GM19397 (cell line): ENCODE results near the gene SEC14L5.
"Not testable (repeated sequence)": the region's sequence is repeated elsewhere in the genome, so short reads cannot be mapped to it uniquely, and the experiment has no call there.

Experiments
- ATAC-seq: cut with Tn5 transposase; IDR thresholded peaks from one replicate; pipeline ENCODE4 v1.9.1; 2021; ENCODE audit warnings: mild to moderate bottlenecking, moderate library complexity; ENCODE audit not compliant: unreplicated experiment

The SEC14L5 gene

DNA sequence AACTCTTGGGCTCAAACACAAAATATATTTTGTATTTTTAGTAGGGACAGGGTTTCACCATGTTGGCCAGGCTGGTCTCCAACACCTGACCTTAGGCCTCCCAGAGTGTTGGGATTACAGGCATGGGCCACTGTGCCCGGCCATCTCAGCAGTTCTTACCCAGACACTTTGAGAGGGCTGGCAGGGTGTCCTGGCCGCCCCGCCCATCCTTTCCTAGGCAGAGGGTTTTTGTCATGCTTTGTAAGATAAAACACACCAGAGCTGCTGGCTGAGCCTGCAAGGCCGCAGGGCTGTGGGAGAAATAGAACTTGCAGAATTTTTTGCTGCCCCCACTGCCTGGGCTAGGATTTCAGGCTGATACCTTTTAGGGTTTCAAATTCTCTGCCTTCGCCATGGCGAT is 29.9 kb upstream of the SEC14L5 start:
- no peak for ATAC-seq

GRCh38 chr16:4929619-4930018 is 28.5 kb upstream of the SEC14L5 start:
- ATAC-seq: not testable (repeated sequence)

DNA sequence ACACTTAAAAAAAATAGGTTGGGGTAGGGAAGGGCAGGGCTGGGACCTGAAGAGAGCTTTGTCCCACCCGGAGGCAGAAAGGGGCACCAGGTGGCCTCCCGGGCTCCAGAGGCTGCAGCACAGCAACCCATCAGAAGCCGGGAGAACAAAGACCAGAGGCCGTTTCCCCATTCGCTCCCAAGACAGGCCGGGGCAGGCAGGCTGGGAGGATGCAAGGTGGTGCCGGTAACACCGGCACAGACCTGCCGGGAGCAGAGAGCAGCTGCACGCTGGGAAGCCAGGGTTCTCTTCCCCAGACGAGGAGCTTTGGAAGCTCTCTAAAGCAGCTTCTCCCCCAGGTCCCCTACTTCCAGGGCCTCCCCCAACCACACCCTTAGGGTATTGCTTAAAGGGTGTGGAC is 26.7 kb upstream of the SEC14L5 start:
- no peak for ATAC-seq

GRCh38 chr16:4933433-4933832 is 24.7 kb upstream of the SEC14L5 start:
- ATAC-seq: no peak

DNA sequence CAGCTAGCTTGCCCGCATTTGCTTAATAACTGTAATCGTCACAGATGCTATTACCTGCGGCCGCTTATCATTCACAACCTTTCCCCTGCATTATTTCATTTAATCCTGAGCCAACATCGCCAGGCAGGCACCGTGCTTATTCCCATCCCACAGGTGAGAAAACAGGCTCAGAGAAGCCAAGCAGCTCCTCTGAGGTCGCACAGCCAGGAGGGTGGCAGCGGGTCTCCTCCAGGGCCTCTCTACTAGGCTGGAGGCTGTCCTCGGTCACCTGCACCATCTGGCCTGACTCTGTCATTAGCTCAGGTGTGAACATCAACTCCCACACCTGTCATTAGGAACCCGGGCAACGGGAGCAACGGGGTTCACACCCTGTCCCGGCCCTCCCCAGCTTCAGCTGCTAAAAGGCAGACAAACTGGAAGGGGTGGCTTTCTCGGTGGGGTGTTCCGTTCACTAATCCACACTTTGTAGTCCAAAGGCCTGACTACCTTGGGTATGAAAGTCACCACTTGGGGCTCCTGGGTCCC is 24.2 kb upstream of the SEC14L5 start:
- no peak for ATAC-seq

- ATAC-seq: no peak
These were observed 23.5 kb upstream of the SEC14L5 start for GRCh38 chr16:4934591-4934990.

DNA sequence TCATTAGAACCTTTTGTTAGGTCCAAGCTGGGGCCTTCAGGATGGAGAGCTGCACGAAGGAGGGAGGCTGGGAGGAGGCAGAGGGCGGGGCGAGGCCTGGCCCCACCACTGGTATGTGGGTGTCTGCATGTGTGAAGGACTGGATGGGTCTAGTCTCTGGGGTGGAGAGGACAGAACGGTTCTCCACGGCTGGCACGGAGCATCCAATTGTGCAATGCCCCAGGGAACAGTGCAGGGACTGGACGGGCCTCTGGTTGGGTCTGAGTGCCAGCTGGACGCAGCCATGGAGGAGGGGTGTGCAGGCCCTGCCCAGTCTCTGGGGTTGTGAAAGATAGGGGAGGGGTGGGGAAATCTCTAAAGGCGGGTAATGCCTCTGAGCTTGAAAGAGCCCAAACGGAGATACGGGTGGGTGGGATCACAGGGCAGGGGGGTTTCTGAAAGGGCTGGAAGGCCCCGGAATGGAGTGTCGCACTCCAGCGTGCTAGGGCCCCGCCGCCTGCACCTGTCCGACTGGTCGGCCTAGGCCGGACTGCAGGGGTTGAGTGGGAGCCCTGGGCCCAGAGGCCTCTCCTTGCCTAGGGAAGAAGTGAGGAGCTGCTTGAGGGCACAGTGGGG is 22.8 kb upstream of the SEC14L5 start:
- no peak for ATAC-seq

- ATAC-seq: no peak
These were observed 21.7 kb upstream of the SEC14L5 start for GRCh38 chr16:4936181-4936990.

GRCh38 chr16:4936991-4937781 is 20.9 kb upstream of the SEC14L5 start, which contains the start of gene PPL:
Gene PPL, minus strand, starts transcription at chr16:4937148. Its CDS starts 103 bp downstream, at chr16:4937045.
- no peak for ATAC-seq

- ATAC-seq: no peak
These were observed 20.1 kb upstream of the SEC14L5 start for GRCh38 chr16:4937782-4938682.

GRCh38 chr16:4938683-4939030 is 19.5 kb upstream of the SEC14L5 start:
- ATAC-seq: no peak

GRCh38 chr16:4940719-4941118 is 17.4 kb upstream of the SEC14L5 start:
- ATAC-seq: no peak

GRCh38 chr16:4942481-4942880 is 15.6 kb upstream of the SEC14L5 start:
- ATAC-seq: no peak

DNA sequence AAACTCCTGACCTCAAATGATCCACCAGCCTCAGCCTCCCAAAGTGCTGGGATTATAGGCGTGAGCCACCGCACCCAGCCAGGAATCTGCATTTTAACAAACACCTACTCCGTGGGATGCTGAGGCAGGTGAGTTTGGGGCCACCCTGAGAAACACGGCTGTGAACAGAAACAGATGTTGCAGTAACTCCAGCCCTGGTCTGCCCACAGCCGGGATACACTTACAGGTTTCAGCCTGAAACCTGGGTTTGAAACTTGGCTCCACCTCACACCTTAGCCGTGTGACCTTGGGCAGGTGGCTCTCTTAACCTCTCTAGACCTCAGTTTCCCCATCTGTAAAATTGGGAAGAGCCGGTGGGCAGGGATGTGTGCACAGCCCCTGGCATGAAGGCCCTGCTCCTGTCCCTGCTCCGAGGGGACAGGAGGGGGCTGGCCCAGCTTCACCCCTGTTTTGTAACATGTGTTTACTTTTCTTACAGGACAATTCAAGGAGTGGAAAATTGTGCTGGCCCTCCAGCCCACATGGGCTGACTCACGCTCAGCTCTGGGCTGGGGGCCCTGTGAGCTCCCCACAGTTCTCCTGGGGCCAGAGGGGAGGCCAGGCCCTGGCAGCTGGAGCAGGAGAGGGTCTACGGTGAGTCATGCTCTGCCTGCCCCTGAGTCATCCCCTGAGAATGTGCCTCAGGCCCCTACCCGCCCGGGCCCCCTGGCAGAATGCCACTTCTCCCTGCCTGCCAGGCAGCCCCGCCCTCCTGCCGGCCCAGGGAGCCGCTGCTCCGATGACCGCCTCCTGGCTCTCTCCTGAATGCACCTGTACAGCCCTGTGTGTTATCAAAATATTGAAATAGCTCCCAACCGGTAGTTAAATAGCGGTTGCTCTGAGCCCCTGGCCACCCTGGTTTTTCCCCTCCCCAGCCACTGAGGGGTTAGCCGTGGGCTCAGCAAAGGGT is 13.5 kb upstream of the SEC14L5 start:
- ATAC-seq: no peak

DNA sequence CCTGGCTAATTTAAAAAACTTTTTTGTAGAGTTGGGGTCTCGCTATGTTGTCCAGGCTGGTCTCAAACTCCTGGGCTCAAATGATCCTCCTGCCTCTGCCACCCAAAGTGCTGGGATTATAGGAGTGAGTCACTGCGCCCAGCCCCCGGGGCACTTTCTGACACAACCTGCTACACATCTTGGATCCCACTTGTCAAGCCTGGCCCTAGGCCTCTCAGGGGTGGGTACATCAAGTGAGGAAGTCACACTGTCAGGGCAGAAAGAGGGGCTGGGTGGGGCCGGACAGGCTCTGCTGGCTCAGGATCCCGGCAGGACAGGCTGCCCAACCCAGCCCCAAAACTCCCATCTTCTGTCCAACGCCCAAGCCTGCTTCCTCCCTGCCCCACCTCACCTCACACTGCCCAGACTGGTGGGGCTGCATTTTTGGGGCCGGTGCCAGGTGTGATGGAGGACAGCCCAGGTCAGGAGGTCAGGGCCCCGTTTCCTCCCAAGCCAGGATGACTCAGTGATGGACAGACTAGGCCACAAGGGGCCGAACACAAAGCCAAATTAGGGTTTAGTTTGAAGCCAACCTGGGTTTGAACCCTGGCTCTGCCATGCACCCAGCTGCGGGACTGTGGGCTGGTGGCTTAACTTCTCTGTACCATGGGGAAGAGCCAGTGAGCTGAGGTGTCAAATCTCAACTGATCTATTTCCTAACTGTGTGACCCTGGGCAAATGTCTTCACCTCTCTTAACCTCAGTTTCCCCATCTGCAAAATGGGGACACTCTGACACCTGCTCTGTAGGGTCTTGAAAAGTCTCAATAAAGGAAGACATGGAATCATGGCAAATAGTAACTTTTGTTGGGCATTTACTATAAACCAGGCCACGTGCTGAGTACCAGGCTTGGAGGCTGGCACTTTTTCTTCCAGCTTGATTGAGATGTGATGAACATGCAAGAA is 12.3 kb upstream of the SEC14L5 start:
- ATAC-seq: no peak

- no peak for ATAC-seq
These were observed 11.2 kb upstream of the SEC14L5 start for GRCh38 chr16:4946917-4947316.

DNA sequence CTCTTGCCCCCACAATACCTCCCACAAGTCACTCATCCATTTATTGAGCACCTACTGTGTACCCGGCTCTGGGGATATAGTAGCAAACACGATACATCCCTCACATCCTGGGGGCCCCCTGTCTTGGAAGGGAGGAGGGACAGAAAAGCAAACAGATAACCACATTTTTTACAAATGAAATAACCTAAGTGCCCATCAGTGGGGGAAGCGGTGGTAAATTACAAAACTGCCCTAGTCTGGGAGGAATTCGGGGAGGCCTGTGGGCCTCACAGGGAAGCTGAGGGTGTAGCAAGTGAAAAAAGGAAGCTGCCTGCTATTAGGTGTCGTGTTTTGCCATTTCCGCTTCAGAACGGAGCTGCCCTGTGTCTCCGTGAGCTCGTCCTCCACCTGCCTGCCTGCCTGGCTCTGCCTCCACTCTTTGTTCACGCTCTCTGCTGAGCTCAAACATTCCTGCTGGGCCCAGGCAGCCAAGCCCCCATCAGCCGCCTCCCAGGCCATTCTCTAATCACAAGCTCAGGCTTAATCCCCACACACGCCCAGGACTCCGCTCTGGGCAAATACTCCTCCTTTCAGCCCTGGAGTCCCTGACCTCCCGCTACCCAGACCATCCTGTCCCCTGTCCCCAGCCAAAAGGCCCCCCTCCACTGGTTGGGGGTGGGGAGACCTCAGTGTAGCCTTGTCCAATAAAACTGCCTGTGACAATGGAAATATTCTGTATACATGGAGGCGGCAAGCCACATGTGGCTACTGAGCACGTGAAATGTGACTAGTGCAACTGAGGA is 10.2 kb upstream of the SEC14L5 start:
- ATAC-seq: no peak
